Activated naive CD4-positive, alpha-beta T cell treated with anti-CD3 and anti-CD28 coated beads for 36 hours (primary cell): Measurements from ENCODE around the gene CORO2B. TPM values are rescaled to one million over a fixed set of nuclear protein-coding genes. Genes with fewer than 3 reads are reported as not detected.

Experiments
- CTCF ChIA-PET: fragments of 350-600 bp; sonication (Branson Sonifier 250); formaldehyde crosslinking; loops from one replicate; lab custom pipeline; 2021; ENCODE audit warnings: antibody characterized with exemption; lab: Charles Lee
- DNase-seq: peaks from one replicate; pipeline ENCODE4 v3.0.0-alpha.2; 2020
- H3K27ac Mint-ChIP-seq: one replicate; pipeline ENCODE4 v1.8.0; 2021; ENCODE audit warnings: mild to moderate bottlenecking, mixed read lengths
- H3K27me3 Mint-ChIP-seq: one replicate; pipeline ENCODE4 v1.8.0; 2021; ENCODE audit warnings: low read depth, mixed read lengths
- H3K36me3 Mint-ChIP-seq: one replicate; pipeline ENCODE4 v1.8.0; 2021; ENCODE audit warnings: low read depth, mixed read lengths
- H3K4me1 Mint-ChIP-seq: one replicate; pipeline ENCODE4 v1.8.0; 2021; ENCODE audit warnings: low read depth, mixed read lengths
- H3K4me3 Mint-ChIP-seq: one replicate; pipeline ENCODE4 v1.8.0; 2021; ENCODE audit warnings: mild to moderate bottlenecking, moderate library complexity, mixed read lengths
- H3K9me3 Mint-ChIP-seq: one replicate; pipeline ENCODE4 v1.8.0; 2021; ENCODE audit warnings: mixed read lengths
- intact Hi-C: fragments of 100-400 bp; cut with micrococcal nuclease; formaldehyde crosslinking; loops from one replicate; pipeline ENCODE4 v1.15.1; 2023
- total RNA-seq, 2 experiments: library from RNA; stranded (reverse); gene quantifications; one replicate each; pipeline ENCODE4 v1.2.3, GENCODE V29; 2021

Gene CORO2B
- total RNA-seq, 2 experiments from 2014 or later = not detected

DNA sequence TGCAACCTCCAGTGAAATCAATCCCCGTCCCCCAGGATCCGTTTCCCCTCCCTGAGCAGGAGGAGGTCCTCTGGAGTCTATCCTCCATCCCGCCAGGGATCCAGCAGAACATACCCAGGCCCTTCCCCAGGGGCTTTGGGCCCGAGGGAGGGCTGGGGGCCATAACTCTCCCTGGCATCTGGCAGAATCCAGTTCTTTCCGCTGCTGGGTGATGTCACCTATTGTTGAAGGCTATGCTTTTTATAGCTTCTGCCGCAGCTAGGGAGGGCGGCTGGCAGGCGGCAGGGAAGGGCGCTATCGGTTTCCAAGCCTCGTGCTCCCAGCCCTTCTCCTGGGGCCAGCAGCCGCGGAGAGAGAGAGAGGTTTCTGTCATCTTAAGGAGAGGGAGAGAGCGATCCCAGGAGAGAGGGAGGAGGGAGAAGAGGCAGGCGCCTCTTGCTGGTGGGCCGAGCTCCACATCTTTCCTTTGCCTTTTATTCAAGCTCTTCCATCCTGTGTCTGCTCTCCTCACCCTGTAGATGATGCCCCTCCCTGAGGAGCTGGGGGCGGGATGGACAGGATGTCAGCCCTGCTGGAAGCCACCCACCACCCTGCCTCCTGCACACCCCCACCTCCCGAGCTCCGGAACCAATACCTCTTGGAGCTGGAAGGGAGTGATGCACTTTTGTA, 121.8 kb downstream of the CORO2B start:
- CTCF ChIA-PET = no interaction called here
- Mint-ChIP-seq H3K4me3 (no peak overlapping the region), H3K36me3 (no peaks in the 10 kb centered on the region), H3K9me3 (no peaks in the 10 kb centered on the region), H3K4me1 (no peaks in the 10 kb centered on the region), H3K27me3 (peaks cover 6% of the 10 kb centered on the region), H3K27ac (no peak overlapping the region)
- intact Hi-C loops = no loop called here
- DNase-seq = no peak

DNA sequence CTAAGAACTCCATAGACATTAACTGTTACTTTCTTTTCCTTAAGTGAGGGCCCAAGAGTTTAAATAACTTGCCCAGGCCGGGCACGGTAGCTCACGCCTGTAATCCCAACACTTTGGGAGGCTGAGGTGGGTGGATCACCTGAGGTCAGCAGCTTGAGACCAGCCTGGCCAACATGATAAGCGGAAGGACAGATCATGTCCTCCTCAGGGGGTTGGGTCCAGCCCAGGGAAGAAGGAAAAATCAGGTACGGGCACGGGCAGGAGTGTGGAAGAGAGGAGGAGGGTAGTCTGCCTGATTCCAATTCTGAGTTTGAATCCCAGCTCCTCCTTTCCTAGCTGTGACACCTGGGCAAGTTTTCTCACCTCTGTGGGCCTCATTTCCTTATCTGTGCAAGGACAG, 123.1 kb downstream of the CORO2B start:
- no peak for DNase-seq
- Mint-ChIP-seq H3K36me3 (no peaks in the 10 kb centered on the region), H3K9me3 (no peaks in the 10 kb centered on the region), H3K27ac (no peak overlapping the region), H3K27me3 (peaks cover 12% of the 10 kb centered on the region), H3K4me3 (no peak overlapping the region), H3K4me1 (no peaks in the 10 kb centered on the region)
- CTCF ChIA-PET = interaction anchor here (0.7 kb wide), 1 partner anchor 28 kb away, joined by 4 read pairs; no protein-coding TSS in a partner anchor
- intact Hi-C loops = no loop called here

DNA sequence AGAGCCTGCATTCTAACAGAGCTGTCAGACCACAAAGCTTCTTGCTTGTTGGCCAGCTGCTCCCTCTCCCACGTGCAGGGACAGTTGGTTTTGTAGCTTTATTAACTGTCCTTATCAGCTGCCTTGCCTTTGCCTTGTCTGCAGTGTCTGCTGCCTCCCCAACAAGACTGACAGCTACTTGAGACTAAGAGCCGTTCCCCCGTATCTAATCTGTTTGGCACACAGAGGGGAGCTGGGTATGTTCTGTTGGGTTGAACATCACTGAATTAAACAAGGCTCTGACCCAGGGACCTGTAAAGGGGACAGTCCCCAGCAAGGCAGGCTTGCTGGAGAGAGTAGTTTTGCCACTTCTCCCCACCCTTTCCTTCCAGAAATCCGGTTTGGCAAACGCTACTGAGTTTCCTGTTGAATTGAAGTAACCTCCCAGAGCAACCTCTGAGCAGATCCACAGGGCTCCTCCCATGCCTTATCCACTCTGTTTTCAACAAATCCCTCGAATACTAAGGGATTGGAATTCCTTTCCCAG, 125.8 kb downstream of the CORO2B start:
- no peak overlapping the region for H3K4me3 Mint-ChIP-seq
- no peak overlapping the region for H3K27ac Mint-ChIP-seq
- peaks cover 9% of the 10 kb centered on the region for H3K27me3 Mint-ChIP-seq
- no peak for DNase-seq
- H3K36me3 Mint-ChIP-seq = no peaks in the 10 kb centered on the region
- CTCF ChIA-PET = interaction anchor here (0.6 to 2.8 kb wide), 2 partner anchors 27 to 30 kb away, joined by 4 to 12 read pairs; no protein-coding TSS in a partner anchor
- no peaks in the 10 kb centered on the region for H3K4me1 Mint-ChIP-seq
- intact Hi-C loops = no loop called here
- H3K9me3 Mint-ChIP-seq = no peaks in the 10 kb centered on the region

DNA sequence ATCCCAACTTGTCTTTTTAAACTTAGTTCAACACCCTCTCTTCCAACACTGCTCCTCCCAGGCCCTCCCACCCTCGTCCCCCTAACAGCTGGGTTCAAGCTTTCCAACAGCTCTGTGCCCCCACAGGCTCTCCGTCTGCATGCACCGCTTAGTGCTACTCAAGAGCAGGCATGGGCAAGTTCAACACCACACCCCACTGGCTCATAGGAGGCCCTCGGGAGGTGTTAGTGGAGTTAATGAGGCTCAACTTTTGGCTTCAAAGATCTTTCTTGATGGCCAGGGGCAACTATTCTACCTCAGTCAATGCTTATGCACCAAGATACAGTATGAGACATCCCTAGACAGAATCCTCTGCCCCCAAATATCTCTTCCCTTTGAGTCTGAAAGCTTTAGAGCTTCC, 127.5 kb downstream of the CORO2B start:
- CTCF ChIA-PET = interaction anchor here (2.8 kb wide), 1 partner anchor 32 kb away, joined by 12 read pairs; no protein-coding TSS in a partner anchor
- peaks cover 9% of the 10 kb centered on the region for H3K27me3 Mint-ChIP-seq
- H3K9me3 Mint-ChIP-seq = no peaks in the 10 kb centered on the region
- no peak for DNase-seq
- no peaks in the 10 kb centered on the region for H3K4me1 Mint-ChIP-seq
- H3K4me3 Mint-ChIP-seq = no peak overlapping the region
- H3K36me3 Mint-ChIP-seq = no peaks in the 10 kb centered on the region
- no peak overlapping the region for H3K27ac Mint-ChIP-seq
- intact Hi-C loops = no loop called here

DNA sequence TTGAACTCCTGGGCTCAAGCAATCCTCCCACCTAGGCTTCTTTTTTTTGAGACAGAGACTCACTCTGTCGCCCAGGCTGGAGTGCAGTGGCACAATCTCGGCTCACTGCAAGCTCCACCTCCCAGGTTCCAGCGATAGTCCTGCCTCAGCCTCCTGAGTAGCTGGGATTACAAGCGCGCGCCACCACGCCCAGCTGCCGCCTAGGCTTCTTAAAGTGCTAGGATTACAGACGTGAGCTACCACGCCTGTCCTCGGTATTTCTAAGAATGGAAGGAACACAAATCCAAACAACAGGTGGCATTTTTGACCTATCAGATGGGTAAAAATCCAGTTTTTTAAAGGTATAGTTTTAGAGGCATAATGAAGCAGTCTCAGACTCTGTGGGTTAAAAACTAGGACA, 128.1 kb downstream of the CORO2B start:
- Mint-ChIP-seq H3K4me3 (no peak overlapping the region), H3K27me3 (peaks cover 9% of the 10 kb centered on the region), H3K9me3 (no peaks in the 10 kb centered on the region), H3K36me3 (no peaks in the 10 kb centered on the region), H3K27ac (no peak overlapping the region), H3K4me1 (no peaks in the 10 kb centered on the region)
- intact Hi-C loops = no loop called here
- no peak for DNase-seq
- CTCF ChIA-PET = interaction anchor here (2.8 kb wide), 1 partner anchor 33 kb away, joined by 12 read pairs; no protein-coding TSS in a partner anchor

DNA sequence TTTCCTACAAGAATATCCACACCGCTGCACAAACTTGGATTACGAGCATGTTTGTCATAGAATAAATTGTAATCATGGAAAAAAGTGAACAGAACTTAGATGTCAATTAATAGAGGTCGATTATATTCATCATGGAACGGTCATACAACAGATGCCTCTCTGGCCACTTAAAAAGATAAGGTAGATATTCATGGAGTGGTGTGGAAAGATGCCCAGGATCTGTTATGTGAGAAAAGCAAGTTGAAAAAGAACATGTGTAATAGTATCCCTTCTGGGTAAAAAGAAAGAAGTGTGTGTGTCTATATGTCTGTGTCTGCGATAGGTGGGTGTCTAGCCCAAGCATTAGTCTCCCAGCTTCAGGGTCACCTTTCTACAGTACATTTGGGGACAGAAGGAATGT, 128.6 kb downstream of the CORO2B start:
- Mint-ChIP-seq H3K36me3 (no peaks in the 10 kb centered on the region), H3K9me3 (no peaks in the 10 kb centered on the region), H3K4me3 (no peak overlapping the region), H3K27ac (no peak overlapping the region), H3K4me1 (no peaks in the 10 kb centered on the region), H3K27me3 (peaks cover 9% of the 10 kb centered on the region)
- CTCF ChIA-PET = no interaction called here
- DNase-seq = no peak
- intact Hi-C loops = no loop called here

DNA sequence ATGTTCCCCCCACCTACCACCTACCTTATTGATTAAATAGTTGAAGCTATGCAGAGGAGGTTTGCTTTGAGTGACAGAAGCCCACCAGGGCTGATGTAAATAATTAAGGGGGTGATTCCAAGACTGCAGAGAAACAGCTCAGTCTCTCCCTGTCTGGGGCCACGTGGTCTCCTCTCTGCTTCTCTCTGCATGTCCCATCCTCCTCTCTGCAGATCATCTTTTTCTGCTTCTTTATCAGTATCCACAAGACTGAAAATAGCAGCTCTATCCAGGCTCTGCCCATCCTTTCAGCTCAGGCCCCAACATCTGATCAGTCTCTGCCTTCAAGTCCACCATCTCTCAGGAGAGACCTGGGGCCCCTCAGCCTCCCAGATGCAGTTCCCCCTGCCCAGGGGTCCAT, 131.1 kb downstream of the CORO2B start:
- Mint-ChIP-seq H3K9me3 (no peaks in the 10 kb centered on the region), H3K4me1 (no peaks in the 10 kb centered on the region), H3K27ac (no peak overlapping the region), H3K36me3 (no peaks in the 10 kb centered on the region), H3K27me3 (peaks cover 6% of the 10 kb centered on the region), H3K4me3 (no peak overlapping the region)
- CTCF ChIA-PET = no interaction called here
- no peak for DNase-seq
- intact Hi-C loops = no loop called here

DNA sequence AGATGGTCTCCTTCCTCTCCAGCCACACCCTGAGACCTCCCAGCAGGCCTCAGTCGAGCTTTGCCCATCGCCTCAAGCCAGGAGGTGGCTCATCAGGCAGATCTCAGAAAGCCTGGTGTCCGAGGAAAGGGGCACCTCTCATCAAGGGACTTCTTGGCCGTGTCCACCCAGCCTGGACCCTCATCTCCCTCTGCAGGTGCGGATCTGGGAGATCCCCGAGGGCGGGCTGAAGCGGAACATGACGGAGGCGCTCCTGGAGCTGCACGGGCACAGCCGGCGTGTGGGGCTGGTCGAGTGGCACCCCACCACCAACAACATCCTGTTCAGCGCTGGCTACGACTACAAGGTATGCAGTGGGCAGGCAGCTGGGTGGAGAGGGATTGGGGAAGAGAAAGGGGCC, 131.7 kb downstream of the CORO2B start:
- Mint-ChIP-seq H3K27me3 (peaks cover 6% of the 10 kb centered on the region), H3K36me3 (no peaks in the 10 kb centered on the region), H3K4me1 (no peaks in the 10 kb centered on the region), H3K27ac (no peak overlapping the region), H3K9me3 (no peaks in the 10 kb centered on the region), H3K4me3 (no peak overlapping the region)
- no peak for DNase-seq
- CTCF ChIA-PET = no interaction called here
- intact Hi-C loops = no loop called here

DNA sequence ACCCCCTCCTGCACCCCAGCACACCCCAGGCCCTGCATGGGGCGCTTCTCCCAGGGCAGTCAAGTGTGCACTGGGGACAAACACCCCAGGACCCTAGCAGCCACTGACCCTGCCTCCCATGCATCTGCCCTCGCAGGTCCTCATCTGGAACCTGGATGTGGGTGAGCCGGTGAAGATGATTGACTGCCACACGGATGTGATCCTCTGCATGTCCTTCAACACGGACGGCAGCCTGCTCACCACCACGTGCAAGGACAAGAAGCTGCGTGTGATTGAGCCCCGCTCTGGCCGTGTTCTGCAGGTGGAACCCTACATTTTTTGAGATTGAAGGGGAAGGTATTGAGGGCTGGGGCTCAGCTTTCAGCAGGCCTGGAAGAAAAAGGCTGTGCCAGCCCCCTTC, 132.6 kb downstream of the CORO2B start:
- Mint-ChIP-seq H3K4me3 (no peak overlapping the region), H3K27ac (no peak overlapping the region), H3K9me3 (no peaks in the 10 kb centered on the region), H3K36me3 (no peaks in the 10 kb centered on the region), H3K27me3 (peaks cover 3% of the 10 kb centered on the region), H3K4me1 (no peaks in the 10 kb centered on the region)
- CTCF ChIA-PET = no interaction called here
- intact Hi-C loops = no loop called here
- no peak for DNase-seq

DNA sequence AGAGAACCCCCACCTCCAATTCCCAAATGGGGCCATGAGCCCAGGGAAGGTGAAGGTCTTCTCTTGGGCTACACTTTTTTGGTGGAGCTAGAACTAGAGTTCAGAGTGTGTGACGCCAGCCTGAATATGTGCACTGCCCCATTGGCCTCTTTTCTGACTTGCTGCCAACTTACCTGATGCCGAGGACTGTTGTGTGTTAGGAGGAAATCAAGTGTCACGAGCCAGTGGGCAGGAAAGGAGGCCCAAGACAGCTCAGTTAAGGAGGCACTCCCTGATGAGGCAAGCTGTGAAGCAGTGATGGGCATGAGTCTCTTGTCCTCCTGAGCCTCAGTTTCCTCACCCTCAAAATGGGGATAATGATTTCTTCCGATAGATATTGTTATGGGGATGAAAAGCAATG, 134.1 kb downstream of the CORO2B start:
- Mint-ChIP-seq H3K27ac (no peak overlapping the region), H3K4me1 (no peaks in the 10 kb centered on the region), H3K4me3 (no peak overlapping the region), H3K27me3 (peaks cover 2% of the 10 kb centered on the region), H3K36me3 (no peaks in the 10 kb centered on the region), H3K9me3 (no peaks in the 10 kb centered on the region)
- intact Hi-C loops = no loop called here
- CTCF ChIA-PET = no interaction called here
- no peak for DNase-seq

DNA sequence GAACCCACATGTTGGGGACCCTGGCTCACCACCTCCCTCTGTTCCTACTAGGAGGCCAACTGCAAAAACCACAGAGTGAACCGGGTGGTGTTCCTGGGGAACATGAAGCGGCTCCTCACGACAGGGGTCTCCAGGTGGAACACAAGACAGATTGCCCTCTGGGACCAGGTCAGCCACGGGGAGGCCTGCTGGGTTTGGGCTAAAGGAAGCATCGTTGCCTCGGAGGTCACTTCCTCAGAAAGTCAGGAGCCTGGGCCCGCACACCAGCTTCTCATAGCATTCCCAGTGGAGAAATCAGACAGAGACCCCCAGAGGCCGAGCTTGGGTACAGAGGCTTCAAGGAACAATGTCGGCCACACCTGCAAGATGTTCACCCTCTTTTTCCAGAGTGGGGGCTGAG, 135.1 kb downstream of the CORO2B start:
- intact Hi-C loops = no loop called here
- H3K27me3 Mint-ChIP-seq = peaks cover 2% of the 10 kb centered on the region
- H3K4me3 Mint-ChIP-seq = no peak overlapping the region
- no peak for DNase-seq
- CTCF ChIA-PET = no interaction called here
- no peaks in the 10 kb centered on the region for H3K4me1 Mint-ChIP-seq
- H3K9me3 Mint-ChIP-seq = no peaks in the 10 kb centered on the region
- H3K36me3 Mint-ChIP-seq = no peaks in the 10 kb centered on the region
- no peak overlapping the region for H3K27ac Mint-ChIP-seq

DNA sequence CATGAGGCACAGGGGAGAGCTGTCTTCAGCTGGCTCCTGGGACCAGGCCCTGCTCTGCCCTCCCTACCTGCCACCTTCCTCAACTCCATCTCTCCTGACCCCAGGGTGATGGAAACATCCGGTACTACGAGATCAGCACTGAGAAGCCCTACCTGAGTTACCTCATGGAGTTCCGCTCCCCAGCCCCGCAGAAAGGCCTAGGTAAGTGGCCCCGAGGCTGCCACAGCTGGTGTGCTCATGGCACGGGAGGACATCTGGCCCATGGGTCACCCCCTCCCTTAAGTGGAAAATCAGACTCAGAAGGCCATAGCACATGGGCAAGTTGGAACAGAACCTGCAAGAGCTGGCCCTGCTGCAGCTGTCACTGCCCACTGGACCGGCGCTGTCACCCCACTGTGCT, 136.3 kb downstream of the CORO2B start:
- intact Hi-C loops = no loop called here
- Mint-ChIP-seq H3K4me1 (no peaks in the 10 kb centered on the region), H3K9me3 (no peaks in the 10 kb centered on the region), H3K27ac (no peak overlapping the region), H3K27me3 (peaks cover 2% of the 10 kb centered on the region), H3K4me3 (no peak overlapping the region), H3K36me3 (no peaks in the 10 kb centered on the region)
- CTCF ChIA-PET = interaction anchor here (0.7 kb wide), 1 partner anchor 160 kb away, joined by 3 read pairs; no protein-coding TSS in a partner anchor
- no peak for DNase-seq

DNA sequence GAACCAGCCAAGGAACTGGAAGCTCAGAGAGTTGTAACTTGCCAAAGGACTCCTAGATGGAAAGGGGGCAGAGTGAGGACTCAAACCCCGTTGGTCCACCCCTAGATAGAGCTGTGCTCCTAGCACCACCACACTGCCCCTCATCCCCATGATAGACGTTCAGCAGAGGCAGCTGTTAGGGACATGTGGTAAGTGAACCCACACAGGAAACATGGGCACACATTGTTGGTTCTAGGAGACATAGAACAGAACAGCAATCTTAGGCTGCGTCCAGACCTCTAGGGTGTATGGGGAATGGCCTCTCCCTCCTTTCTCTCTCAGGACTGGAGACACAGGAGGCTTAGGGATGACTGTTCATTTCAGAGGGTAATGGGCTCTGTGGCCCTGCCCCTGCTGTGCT, 139.2 kb downstream of the CORO2B start:
- intact Hi-C loops = no loop called here
- Mint-ChIP-seq H3K36me3 (no peaks in the 10 kb centered on the region), H3K9me3 (no peaks in the 10 kb centered on the region), H3K27ac (no peak overlapping the region), H3K4me1 (no peaks in the 10 kb centered on the region), H3K27me3 (peaks cover 6% of the 10 kb centered on the region), H3K4me3 (no peak overlapping the region)
- DNase-seq = no peak
- CTCF ChIA-PET = no interaction called here
